Sigmoid colon (tissue), 7 donors: Measurements from ENCODE around the gene PRELID2. TPM values are rescaled to one million over a fixed set of nuclear protein-coding genes. Genes with fewer than 3 reads are reported as not detected.
"Not testable (repeated sequence)": the region's sequence is repeated elsewhere in the genome, so short reads cannot be mapped to it uniquely, and the experiment has no call there.

Source experiments
- DNase-seq: peaks from one replicate; pipeline ENCODE4 v3.0.0-alpha.2; 2019
- H3K27ac ChIP-seq, 4 donors: fragments of 200-600 bp; sonication (generic); one replicate each; pipeline ENCODE4 v1.5.1; 2016 to 2019; ENCODE audit warnings: mild to moderate bottlenecking in 1 of 4
- H3K27me3 ChIP-seq, 3 donors: fragments of 200-600 bp; sonication (generic); one replicate each; pipeline ENCODE4 v1.5.1; 2019; ENCODE audit warnings: mild to moderate bottlenecking in 1 of 3
- H3K36me3 ChIP-seq, 4 donors: fragments of 200-600 bp; sonication (generic); one replicate each; pipeline ENCODE4 v1.5.1; 2016 to 2019
- H3K4me1 ChIP-seq, 4 donors: fragments of 200-600 bp; sonication (generic); one replicate each; pipeline ENCODE4 v1.5.1; 2017 to 2019
- H3K4me3 ChIP-seq, 4 donors: fragments of 200-600 bp; sonication (generic); one replicate each; pipeline ENCODE4 v1.5.1; 2017 to 2019; ENCODE audit warnings: mild to moderate bottlenecking in 2 of 4, moderate library complexity in 1 of 4
- H3K9me3 ChIP-seq, 4 donors: fragments of 200-600 bp in 3 of 4; sonication (generic) in 3 of 4; one replicate each; pipeline versions ENCODE4 v1.5.1 to v1.6.1; 2013 to 2019
- CTCF ChIP-seq, 4 experiments: fragments of 450-650 bp in 3 of 4; fragments of 200-600 bp in 1 of 4; IDR thresholded peaks; one replicate each; pipeline ENCODE4 v1.5.1; 2016 to 2019; ENCODE audit warnings: antibody characterized with exemption in 4 of 4, mild to moderate bottlenecking in 3 of 4, moderate library complexity in 2 of 4
- EP300 ChIP-seq, 4 donors: sonication (generic); formaldehyde crosslinking; IDR thresholded peaks; one replicate each; pipeline ENCODE4 v1.6.1; 2017; ENCODE audit warnings: antibody characterized with exemption in 4 of 4
- POLR2A ChIP-seq, 2 donors: fragments of 450-650 bp; IDR thresholded peaks; one replicate each; pipeline ENCODE4 v1.6.1; 2016; ENCODE audit warnings: antibody characterized with exemption in 2 of 2, mild to moderate bottlenecking in 2 of 2, moderate library complexity in 2 of 2
- POLR2AphosphoS5 ChIP-seq, 4 donors: sonication (generic); formaldehyde crosslinking; IDR thresholded peaks; one replicate each; pipeline ENCODE4 v1.6.1; 2017; ENCODE audit warnings: antibody characterized with exemption in 4 of 4
- WGBS, 2 donors: extraction: QIAGEN DNeasy Blood & Tissue Kit; methylation state at CpG; one replicate each; pipeline ENCODE4 v1.1.7; 2013; 5-methylcytosine and 5-hydroxymethylcytosine counted together
- intact Hi-C: fragments of 100-400 bp; cut with DNase I; formaldehyde crosslinking; loops from one replicate; pipeline ENCODE4 v1.15.1; 2023
- polyA plus RNA-seq, 3 donors: library from polyadenylated mRNA; stranded (reverse); fragments of 200-250 nt; gene quantifications; one replicate each; pipeline ENCODE4 v1.2.3, GENCODE V29; 2013
- total RNA-seq, 4 donors: library from RNA; depleted of rRNA; stranded (reverse); fragments of >200 nt; gene quantifications; one replicate each; pipeline ENCODE4 v1.1.0, GENCODE V29; 2016
- donor health status: healthy with polysubstance abuse.
- donor health status: Bipolar disorder and iron deficiency.
- donor health status: healthy.

Gene PRELID2
- total and polyA plus RNA-seq, 7 donors: 7.1 to 62.5 (median 19.9) TPM

- DNase-seq: no peak
- 73 to 86% methylated on average over 2 of the region's 2 CpGs for WGBS, 2 donors
- Histone ChIP-seq H3K27ac (no peak overlapping the region), H3K4me1 (no peaks in the 10 kb centered on the region), H3K36me3 (peaks cover 0 to 9% (median 0%) of the 10 kb centered on the region in 4 donors), H3K4me3 (no peak overlapping the region), H3K9me3 (no peaks in the 10 kb centered on the region), H3K27me3 (no peaks in the 10 kb centered on the region)
- intact Hi-C loops: no loop called here
- TF ChIP-seq POLR2A (IDR thresholded peaks at IDR 0.05): no peak
- no peak for TF ChIP-seq EP300 (IDR thresholded peaks at IDR 0.05)
- no peak for TF ChIP-seq CTCF (IDR thresholded peaks at IDR 0.05)
These were observed 35.0 kb downstream of the PRELID2 start for GRCh38 chr5:145800181-145800580.

- DNase-seq, intact Hi-C loops, H3K4me1 ChIP-seq: not testable (repeated sequence)
These were observed 36.6 kb downstream of the PRELID2 start for GRCh38 chr5:145798503-145798902.

GRCh38 chr5:145797336-145797735, 37.8 kb downstream of the PRELID2 start:
- intact Hi-C loops: no loop called here
- WGBS, 2 donors: 76 to 89% methylated on average over 1 of the region's 1 CpG
- Histone ChIP-seq H3K36me3 (peaks cover 0 to 10% (median 0%) of the 10 kb centered on the region in 4 donors), H3K4me3 (no peak overlapping the region), H3K27me3 (no peaks in the 10 kb centered on the region), H3K4me1 (no peaks in the 10 kb centered on the region), H3K27ac (no peak overlapping the region), H3K9me3 (no peaks in the 10 kb centered on the region)
- TF ChIP-seq POLR2A (IDR thresholded peaks at IDR 0.05) (no peak), CTCF (IDR thresholded peaks at IDR 0.05) (no peak), POLR2AphosphoS5 (IDR thresholded peaks at IDR 0.05) (no peak), EP300 (IDR thresholded peaks at IDR 0.05) (no peak)
- DNase-seq: no peak

More at GRCh38 chr5:145798503-145798902, 36.6 kb downstream of the PRELID2 start:
- not testable (repeated sequence) for H3K27ac ChIP-seq, H3K4me3 ChIP-seq, H3K27me3 ChIP-seq, H3K9me3 ChIP-seq, H3K36me3 ChIP-seq

GRCh38 chr5:145796318-145796717, 38.8 kb downstream of the PRELID2 start:
- 88 to 95% methylated on average over 2 of the region's 2 CpGs for WGBS, 2 donors
- Histone ChIP-seq H3K27me3 (no peaks in the 10 kb centered on the region), H3K27ac (no peak overlapping the region), H3K4me1 (no peaks in the 10 kb centered on the region), H3K36me3 (peaks cover 0 to 10% (median 0%) of the 10 kb centered on the region in 4 donors), H3K4me3 (no peak overlapping the region), H3K9me3 (no peaks in the 10 kb centered on the region)
- intact Hi-C loops: no loop called here
- DNase-seq: no peak
- TF ChIP-seq POLR2A (IDR thresholded peaks at IDR 0.05) (no peak), EP300 (IDR thresholded peaks at IDR 0.05) (no peak), POLR2AphosphoS5 (IDR thresholded peaks at IDR 0.05) (no peak), CTCF (IDR thresholded peaks at IDR 0.05) (no peak)

- intact Hi-C loops: no loop called here
- Histone ChIP-seq H3K4me1 (no peaks in the 10 kb centered on the region), H3K27me3 (no peaks in the 10 kb centered on the region), H3K27ac (no peak overlapping the region), H3K9me3 (no peaks in the 10 kb centered on the region), H3K4me3 (no peak overlapping the region), H3K36me3 (peaks cover 0 to 10% (median 0%) of the 10 kb centered on the region in 4 donors)
- 82 to 84% methylated on average over 2 of the region's 2 CpGs for WGBS, 2 donors
- no peak for DNase-seq
- TF ChIP-seq POLR2AphosphoS5 (IDR thresholded peaks at IDR 0.05) (no peak), POLR2A (IDR thresholded peaks at IDR 0.05) (no peak), EP300 (IDR thresholded peaks at IDR 0.05) (no peak), CTCF (IDR thresholded peaks at IDR 0.05) (no peak)
These were observed 41.6 kb downstream of the PRELID2 start for GRCh38 chr5:145793574-145793973.
